A549 (cell line): ENCODE results near the gene KCNK3.

Experiments
- CTCF ChIP-seq: fragments of >200 bp; sonication (Bioruptor Twin); formaldehyde crosslinking; IDR thresholded peaks from 3 replicates; pipeline ENCODE4 v1.5.1; 2016
- EHMT2 ChIP-seq: fragments of 200-600 bp; sonication (generic); IDR thresholded peaks from 2 replicates; pipeline ENCODE4 v1.6.1; 2016; ENCODE audit warnings: antibody characterized with exemption, low read depth, mild to moderate bottlenecking, moderate library complexity
- FOXS1 ChIP-seq: fragments of 250-450 bp; sonication (Bioruptor Pico); IDR thresholded peaks from 2 replicates; pipeline ENCODE4 v1.5.0; 2020; ENCODE audit warnings: mild to moderate bottlenecking, moderate library complexity
- MAX ChIP-seq: IDR thresholded peaks from 2 replicates; pipeline ENCODE4 v1.6.1; 2012
- MAZ ChIP-seq: fragments of 150-350 bp; IDR thresholded peaks from 2 replicates; pipeline ENCODE4 v1.6.1; 2014; ENCODE audit warnings: antibody characterized with exemption, low read depth, low read length, borderline replicate concordance
- REST ChIP-seq: fragments of 200-600 bp; sonication (generic); IDR thresholded peaks from 2 replicates; pipeline ENCODE4 v1.6.1; 2016; ENCODE audit warnings: antibody characterized with exemption, mild to moderate bottlenecking, moderate library complexity

GRCh38 chr2:26754972-26755670 lies 62.6 kb downstream of the KCNK3 start:
- TF ChIP-seq CTCF (no peak), EHMT2 (no peak), MAZ (no peak), FOXS1 (no peak), MAX (no peak), REST (no peak)
